Measurements from ENCODE around the gene TMX1.
A peak's percentile ranks its signal among the peaks of the same experiment; 100 is the strongest.
"Not testable (repeated sequence)": the region's sequence is repeated elsewhere in the genome, so short reads cannot be mapped to it uniquely, and the experiment has no call there.

The TMX1 gene

GRCh38 chr14:51239813-51240803, at the start of gene TMX1:
TSS of gene TMX1 (plus strand) at chr14:51240247. CDS start at chr14:51240293, 46 bp downstream.
- peak; percentile 86 to 93 for DNase-seq (ENCODE audit: low read depth in 2 of 2)

GRCh38 chr14:51201890-51202289, 38.2 kb upstream of the TMX1 start:
- no peak for DNase-seq (ENCODE audit: low read depth in 2 of 2)

- no peak for DNase-seq (ENCODE audit: low read depth in 2 of 2)
Observed at GRCh38 chr14:51202914-51203665, 37.0 kb upstream of the TMX1 start.

- no peak for DNase-seq (ENCODE audit: low read depth in 2 of 2)
Observed at GRCh38 chr14:51203881-51204280, 36.2 kb upstream of the TMX1 start.

GRCh38 chr14:51205486-51205885, 34.6 kb upstream of the TMX1 start:
- DNase-seq (ENCODE audit: low read depth in 2 of 2) = no peak

GRCh38 chr14:51206462-51206861, 33.6 kb upstream of the TMX1 start:
- DNase-seq (ENCODE audit: low read depth in 2 of 2) = no peak

GRCh38 chr14:51207621-51208020, 32.4 kb upstream of the TMX1 start:
- no peak for DNase-seq (ENCODE audit: low read depth in 2 of 2)

- no peak for DNase-seq (ENCODE audit: low read depth in 2 of 2)
Observed at GRCh38 chr14:51208982-51209381, 31.1 kb upstream of the TMX1 start.

- no peak for DNase-seq (ENCODE audit: low read depth in 2 of 2)
Observed at GRCh38 chr14:51209457-51209856, 30.6 kb upstream of the TMX1 start.

GRCh38 chr14:51210594-51210993, 29.5 kb upstream of the TMX1 start:
- no peak for DNase-seq (ENCODE audit: low read depth in 2 of 2)

GRCh38 chr14:51211149-51211548, 28.9 kb upstream of the TMX1 start:
- no peak for DNase-seq (ENCODE audit: low read depth in 2 of 2)

GRCh38 chr14:51216602-51217001, 23.4 kb upstream of the TMX1 start:
- no peak for DNase-seq (ENCODE audit: low read depth in 2 of 2)

GRCh38 chr14:51219473-51220448, 20.3 kb upstream of the TMX1 start:
- DNase-seq (ENCODE audit: low read depth in 2 of 2) = no peak

GRCh38 chr14:51223463-51223862, 16.6 kb upstream of the TMX1 start:
- not testable (repeated sequence) for DNase-seq (ENCODE audit: low read depth in 2 of 2)

- no peak for DNase-seq (ENCODE audit: low read depth in 2 of 2)
Observed at GRCh38 chr14:51224551-51224950, 15.5 kb upstream of the TMX1 start.

GRCh38 chr14:51225751-51226150, 14.3 kb upstream of the TMX1 start:
- no peak for DNase-seq (ENCODE audit: low read depth in 2 of 2)

GRCh38 chr14:51228391-51228790, 11.7 kb upstream of the TMX1 start:
- DNase-seq (ENCODE audit: low read depth in 2 of 2) = no peak

GRCh38 chr14:51228890-51229289, 11.2 kb upstream of the TMX1 start:
- no peak for DNase-seq (ENCODE audit: low read depth in 2 of 2)

- DNase-seq (ENCODE audit: low read depth in 2 of 2) = peak in 1 of 2 donors; percentile 8
Observed at GRCh38 chr14:51236314-51236713, 3.7 kb upstream of the TMX1 start.

- no peak for DNase-seq (ENCODE audit: low read depth in 2 of 2)
Observed at GRCh38 chr14:51240804-51241380, 845 bp downstream of the TMX1 start.
